PC-9 (cell line): ENCODE results near the gene FAT1. TPM values are rescaled to one million over a fixed set of nuclear protein-coding genes. Genes with fewer than 3 reads are reported as not detected.
"Not testable (repeated sequence)": the region's sequence is repeated elsewhere in the genome, so short reads cannot be mapped to it uniquely, and the experiment has no call there.

Experiments
- BruUV-seq: library from RNA; stranded (reverse); fragments of 400-500 nt; replicated peaks from 2 replicates; lab custom pipeline; 2021; lab: Mats Ljungman, UMichigan
- CTCF ChIA-PET: fragments of 300-600 bp; sonication (Branson Sonifier 250); formaldehyde crosslinking; loops from one replicate; lab custom pipeline; 2022; ENCODE audit warnings: antibody characterized with exemption; lab: Charles Lee
- POLR2A ChIA-PET: fragments of 300-600 bp; sonication (Branson Sonifier 250); formaldehyde crosslinking; loops from one replicate; lab custom pipeline; 2022; ENCODE audit warnings: antibody characterized with exemption; ENCODE audit not compliant: unreplicated experiment; lab: Charles Lee
- DNase-seq, 2 experiments: peaks; one replicate each; pipeline versions ENCODE4 v3.0.0 to v3.0.0-alpha.2; 2015 to 2022; ENCODE audit warnings: mixed read lengths in 1 of 2
- H2AFZ ChIP-seq: fragments of 200-600 bp; sonication (generic); 2 replicates; pipeline ENCODE4 v1.8.1; 2017; ENCODE audit warnings: antibody characterized with exemption
- H3F3A ChIP-seq: fragments of 200-600 bp; sonication (generic); 2 replicates; pipeline ENCODE4 v1.8.1; 2017; ENCODE audit warnings: antibody characterized with exemption, mild to moderate bottlenecking, low read depth; ENCODE audit not compliant: insufficient read depth
- H3K27ac ChIP-seq: fragments of 200-600 bp; sonication (generic); 2 replicates; pipeline ENCODE4 v1.6.1; 2016; ENCODE audit warnings: mixed run types
- H3K27me3 ChIP-seq: fragments of 200-600 bp; sonication (generic); 2 replicates; pipeline ENCODE4 v1.6.1; 2016; ENCODE audit warnings: low read depth, mixed run types; ENCODE audit not compliant: insufficient read depth
- H3K36me3 ChIP-seq: fragments of 200-600 bp; sonication (generic); 2 replicates; pipeline ENCODE4 v1.6.1; 2016; ENCODE audit warnings: low read depth, mixed run types
- H3K4me1 ChIP-seq: fragments of 200-600 bp; sonication (generic); replicated peaks from 2 replicates; pipeline ENCODE4 v1.6.1; 2016; ENCODE audit warnings: mixed run types; ENCODE audit not compliant: insufficient read depth
- H3K4me2 ChIP-seq: fragments of 200-600 bp; sonication (generic); 2 replicates; pipeline ENCODE4 v1.6.1; 2017; ENCODE audit warnings: mixed run types
- H3K4me3 ChIP-seq: fragments of 200-600 bp; sonication (generic); 2 replicates; pipeline ENCODE4 v1.6.1; 2016; ENCODE audit warnings: mixed run types
- H3K79me2 ChIP-seq: fragments of 200-600 bp; sonication (generic); 2 replicates; pipeline ENCODE4 v1.6.1; 2017; ENCODE audit warnings: low read depth, mixed run types
- H3K9me2 ChIP-seq: fragments of 200-600 bp; sonication (generic); 2 replicates; pipeline ENCODE4 v1.8.1; 2017; ENCODE audit warnings: mild to moderate bottlenecking; ENCODE audit not compliant: insufficient read depth
- H3K9me3 ChIP-seq: fragments of 200-600 bp; sonication (generic); 2 replicates; pipeline ENCODE4 v1.8.1; 2016; ENCODE audit warnings: low read depth; ENCODE audit not compliant: insufficient read depth
- H4K20me1 ChIP-seq: fragments of 200-600 bp; sonication (generic); 2 replicates; pipeline ENCODE4 v1.8.1; 2017; ENCODE audit not compliant: insufficient read depth
- CTCF ChIP-seq: fragments of 200-600 bp; sonication (generic); conservative IDR thresholded peaks from 2 replicates; pipeline ENCODE4 v1.6.1; 2017; ENCODE audit warnings: mixed run types, antibody characterized with exemption, mild to moderate bottlenecking, moderate library complexity
- EZH2 ChIP-seq: fragments of 200-600 bp; sonication (generic); IDR thresholded peaks from 2 replicates; pipeline ENCODE4 v1.8.0; 2017; ENCODE audit warnings: antibody characterized with exemption, low read depth
- intact Hi-C: fragments of 100-400 bp; cut with micrococcal nuclease; formaldehyde crosslinking; loops from one replicate; pipeline ENCODE4 v1.10.0; 2022; ENCODE audit not compliant: unreplicated experiment
- total RNA-seq: library from RNA; stranded (reverse); gene quantifications from 2 replicates; pipeline ENCODE4 v1.2.3, GENCODE V29; 2021

FAT1 gene
- total RNA-seq, 1 experiment from 2014 or later, result 73.2 TPM

GRCh38 chr4:186659935-186660334 lies 63.7 kb downstream of the FAT1 start:
- TF ChIP-seq EZH2, result no peak
- intact Hi-C loops, result no loop called here
- no peak overlapping the region for H2AFZ ChIP-seq
- no peaks in the 10 kb centered on the region for H3K27me3 ChIP-seq
- no peaks in the 10 kb centered on the region for H4K20me1 ChIP-seq
- ChIA-PET POLR2A (no interaction called here), CTCF (no interaction called here)
- no peaks in the 10 kb centered on the region for H3K79me2 ChIP-seq
- no peaks in the 10 kb centered on the region for H3F3A ChIP-seq
- no TSS peak for BruUV-seq
- H3K4me1 ChIP-seq, result no peaks in the 10 kb centered on the region
- DNase-seq, result no peak
- no peaks in the 10 kb centered on the region for H3K9me3 ChIP-seq
- H3K4me3 ChIP-seq, result no peak overlapping the region
- H3K4me2 ChIP-seq, result no peak overlapping the region
- H3K9me2 ChIP-seq, result no peaks in the 10 kb centered on the region
- no peak overlapping the region for H3K27ac ChIP-seq
- no peaks in the 10 kb centered on the region for H3K36me3 ChIP-seq

- POLR2A ChIA-PET, H3K4me3 ChIP-seq, H3K4me1 ChIP-seq, H3K79me2 ChIP-seq, CTCF ChIA-PET, BruUV-seq, H3F3A ChIP-seq, H3K27ac ChIP-seq, H3K9me3 ChIP-seq, H3K4me2 ChIP-seq, H3K27me3 ChIP-seq, intact Hi-C loops, H4K20me1 ChIP-seq, H2AFZ ChIP-seq, H3K36me3 ChIP-seq, DNase-seq, H3K9me2 ChIP-seq: not testable (repeated sequence)
These were observed 64.2 kb downstream of the FAT1 start for GRCh38 chr4:186659456-186659855.

- POLR2A ChIA-PET, result no interaction called here
- Histone ChIP-seq H3K27me3 (no peaks in the 10 kb centered on the region), H2AFZ (no peak overlapping the region), H3K79me2 (no peaks in the 10 kb centered on the region), H3K27ac (no peak overlapping the region), H3K9me2 (no peaks in the 10 kb centered on the region), H4K20me1 (no peaks in the 10 kb centered on the region), H3K4me1 (no peaks in the 10 kb centered on the region), H3K9me3 (no peaks in the 10 kb centered on the region), H3K4me2 (no peak overlapping the region), H3K4me3 (no peak overlapping the region), H3F3A (no peaks in the 10 kb centered on the region), H3K36me3 (no peaks in the 10 kb centered on the region)
- CTCF ChIA-PET, result no interaction called here
- intact Hi-C loops, result no loop called here
- no peak for DNase-seq
- TF ChIP-seq CTCF (no peak), EZH2 (no peak)
- no TSS peak for BruUV-seq
These were observed 65.0 kb downstream of the FAT1 start for GRCh38 chr4:186658657-186659056.

- ChIA-PET POLR2A (no interaction called here), CTCF (no interaction called here)
- TF ChIP-seq CTCF (no peak), EZH2 (no peak)
- Histone ChIP-seq H3K9me3 (no peaks in the 10 kb centered on the region), H3K4me1 (no peaks in the 10 kb centered on the region), H4K20me1 (no peaks in the 10 kb centered on the region), H3K27ac (no peak overlapping the region), H3K36me3 (no peaks in the 10 kb centered on the region), H3K79me2 (no peaks in the 10 kb centered on the region), H3K4me2 (no peak overlapping the region), H3K27me3 (no peaks in the 10 kb centered on the region), H3F3A (no peaks in the 10 kb centered on the region), H3K4me3 (no peak overlapping the region), H3K9me2 (no peaks in the 10 kb centered on the region), H2AFZ (no peak overlapping the region)
- DNase-seq, result no peak
- intact Hi-C loops, result no loop called here
- BruUV-seq, result no TSS peak
These were observed 65.9 kb downstream of the FAT1 start for GRCh38 chr4:186657764-186658163.
